WERI-Rb-1 (cell line): ENCODE data around the gene DYRK2.

Source experiments
- DNase-seq: peaks from one replicate; pipeline ENCODE4 v3.0.0-alpha.2; 2020
- H3K27ac ChIP-seq: fragments of 250-450 bp; sonication (Bioruptor Pico); 2 replicates; pipeline ENCODE4 v1.5.1; 2020; ENCODE audit warnings: mild to moderate bottlenecking, moderate library complexity
- H3K27me3 ChIP-seq: fragments of 250-450 bp; sonication (Bioruptor Pico); 2 replicates; pipeline ENCODE4 v1.5.1; 2021; ENCODE audit warnings: mild to moderate bottlenecking, low read depth, moderate library complexity; ENCODE audit not compliant: insufficient read depth, severe bottlenecking
- H3K36me3 ChIP-seq: fragments of 250-450 bp; sonication (Bioruptor Pico); 2 replicates; pipeline ENCODE4 v1.5.1; 2020; ENCODE audit warnings: mild to moderate bottlenecking, moderate library complexity
- H3K4me3 ChIP-seq: 2 replicates; pipeline ENCODE4 v1.5.1; 2011; ENCODE audit warnings: low read depth, mild to moderate bottlenecking, control low read depth, low read length
- H3K9me3 ChIP-seq: fragments of 250-450 bp; sonication (Bioruptor Pico); 2 replicates; pipeline ENCODE4 v1.5.1; 2021; ENCODE audit warnings: mild to moderate bottlenecking, moderate library complexity; ENCODE audit not compliant: severe bottlenecking
- CTCF ChIP-seq: IDR thresholded peaks from 2 replicates; pipeline ENCODE4 v1.5.1; 2011; ENCODE audit warnings: low read depth, mild to moderate bottlenecking, control low read depth, inconsistent platforms, low read length

DYRK2 gene

GRCh38 chr12:67625004-67625403 lies 23.5 kb upstream of the DYRK2 start:
- Histone ChIP-seq H3K36me3 (no peaks in the 10 kb centered on the region), H3K27me3 (no peaks in the 10 kb centered on the region), H3K27ac (no peak overlapping the region), H3K9me3 (no peaks in the 10 kb centered on the region), H3K4me3 (no peak overlapping the region)
- TF ChIP-seq CTCF: no peak
- no peak for DNase-seq

- DNase-seq: no peak
- H3K9me3 ChIP-seq: no peaks in the 10 kb centered on the region
- no peaks in the 10 kb centered on the region for H3K36me3 ChIP-seq
- TF ChIP-seq CTCF: no peak
- H3K27me3 ChIP-seq: no peaks in the 10 kb centered on the region
- H3K27ac ChIP-seq: no peak overlapping the region
- H3K4me3 ChIP-seq: no peak overlapping the region
Observed at GRCh38 chr12:67626156-67626555, 22.4 kb upstream of the DYRK2 start.

- Histone ChIP-seq H3K27ac (no peak overlapping the region), H3K4me3 (no peak overlapping the region), H3K27me3 (no peaks in the 10 kb centered on the region), H3K9me3 (no peaks in the 10 kb centered on the region), H3K36me3 (no peaks in the 10 kb centered on the region)
- no peak for DNase-seq
- TF ChIP-seq CTCF: no peak
Observed at GRCh38 chr12:67630373-67631088, 18.0 kb upstream of the DYRK2 start.

- no peak overlapping the region for H3K27ac ChIP-seq
- no peaks in the 10 kb centered on the region for H3K27me3 ChIP-seq
- TF ChIP-seq CTCF: no peak
- H3K4me3 ChIP-seq: no peak overlapping the region
- no peaks in the 10 kb centered on the region for H3K9me3 ChIP-seq
- no peak for DNase-seq
- H3K36me3 ChIP-seq: no peaks in the 10 kb centered on the region
Observed at GRCh38 chr12:67632005-67632404, 16.5 kb upstream of the DYRK2 start.

GRCh38 chr12:67633024-67633610 lies 15.4 kb upstream of the DYRK2 start:
- Histone ChIP-seq H3K9me3 (no peaks in the 10 kb centered on the region), H3K36me3 (no peaks in the 10 kb centered on the region), H3K27me3 (no peaks in the 10 kb centered on the region), H3K4me3 (no peak overlapping the region), H3K27ac (no peak overlapping the region)
- TF ChIP-seq CTCF: no peak
- no peak for DNase-seq

GRCh38 chr12:67633708-67634107 lies 14.8 kb upstream of the DYRK2 start:
- H3K27ac ChIP-seq: no peak overlapping the region
- no peaks in the 10 kb centered on the region for H3K36me3 ChIP-seq
- H3K27me3 ChIP-seq: no peaks in the 10 kb centered on the region
- H3K4me3 ChIP-seq: no peak overlapping the region
- no peak for DNase-seq
- H3K9me3 ChIP-seq: no peaks in the 10 kb centered on the region
- TF ChIP-seq CTCF: no peak
